GM18951 (cell line): ENCODE data around the gene BRI3.

Experiments
- POLR2A ChIP-seq: IDR thresholded peaks from 4 replicates; pipeline ENCODE4 v1.6.1; 2011; ENCODE audit warnings: mild to moderate bottlenecking; ENCODE audit not compliant: insufficient read length, insufficient read depth; ENCODE audit errors: extremely low read depth
- in situ Hi-C: fragments of 300-500 bp; cut with MboI; formaldehyde crosslinking; loops from one replicate; pipeline ENCODE4 v1.12.0; 2022; ENCODE audit warnings: low sequenced_read_pairs, mixed read lengths, inconsistent platforms; ENCODE audit not compliant: unreplicated experiment

BRI3 gene

GRCh38 chr7:98285157-98286092 lies 3.9 kb downstream of the BRI3 start:
- in situ Hi-C loops: no loop called here
- TF ChIP-seq POLR2A: no peak

DNA sequence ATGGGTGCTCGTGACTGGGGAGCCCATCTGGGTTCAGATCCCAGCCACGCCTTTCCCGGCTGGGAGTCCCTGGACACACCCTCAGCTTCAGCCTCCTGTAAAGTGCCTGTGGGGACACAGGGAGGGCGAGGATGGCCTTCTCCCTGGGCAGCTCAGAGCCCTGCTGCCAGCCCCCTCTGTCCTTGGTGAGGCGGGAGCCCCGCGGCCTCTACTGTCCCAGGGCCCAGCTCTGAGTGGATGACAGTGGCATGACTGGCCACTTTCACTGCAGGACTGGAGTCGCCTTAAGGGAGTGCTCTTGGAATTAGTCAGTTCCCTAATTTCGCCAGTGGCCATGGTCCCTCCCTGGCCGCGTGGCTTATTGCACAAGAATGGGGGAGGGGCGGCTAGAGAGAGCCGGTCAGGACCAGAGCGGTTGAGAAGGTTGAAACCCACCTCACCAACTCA lies 4.6 kb downstream of the BRI3 start:
- in situ Hi-C loops: no loop called here
- TF ChIP-seq POLR2A: no peak

- in situ Hi-C loops: no loop called here
- no peak for TF ChIP-seq POLR2A
These were observed 5.4 kb downstream of the BRI3 start for GRCh38 chr7:98286701-98287485.

- no peak for TF ChIP-seq POLR2A
- in situ Hi-C loops: no loop called here
These were observed 6.0 kb downstream of the BRI3 start for GRCh38 chr7:98287486-98287959.

- no peak for TF ChIP-seq POLR2A
- in situ Hi-C loops: no loop called here
These were observed 6.8 kb downstream of the BRI3 start for GRCh38 chr7:98288064-98288823.

DNA sequence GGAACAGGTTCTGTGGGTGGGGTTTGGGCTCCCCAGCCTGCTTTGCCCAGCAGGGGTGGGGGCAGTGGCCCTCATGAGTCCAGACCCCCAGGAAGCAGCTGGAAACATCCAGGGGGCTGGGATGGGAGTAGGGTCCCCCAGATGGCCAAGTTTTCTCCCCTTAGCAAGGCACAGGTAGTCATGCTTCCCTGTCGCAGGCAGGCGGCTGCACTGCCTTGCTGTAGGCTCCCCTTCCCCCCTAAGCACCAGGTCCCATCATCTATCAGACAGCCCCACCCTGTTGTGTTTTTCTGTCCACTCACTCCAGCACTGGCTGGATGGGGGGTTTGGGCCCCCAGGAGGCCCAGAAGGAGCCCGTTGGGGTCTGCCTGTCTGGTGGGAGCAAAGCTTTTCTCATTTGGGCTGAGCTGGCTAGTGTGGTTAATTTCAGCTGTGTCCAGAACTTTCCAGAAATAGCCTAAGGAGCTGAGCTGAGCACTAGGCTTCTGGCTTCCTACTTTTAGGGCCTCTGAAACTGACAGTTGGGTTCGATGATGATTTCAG lies 7.9 kb downstream of the BRI3 start:
- no peak for TF ChIP-seq POLR2A
- in situ Hi-C loops: no loop called here

- in situ Hi-C loops: no loop called here
- TF ChIP-seq POLR2A: no peak
These were observed 10.2 kb downstream of the BRI3 start for GRCh38 chr7:98291717-98292116.

GRCh38 chr7:98293265-98293664 lies 11.8 kb downstream of the BRI3 start:
- TF ChIP-seq POLR2A: no peak
- in situ Hi-C loops: no loop called here

DNA sequence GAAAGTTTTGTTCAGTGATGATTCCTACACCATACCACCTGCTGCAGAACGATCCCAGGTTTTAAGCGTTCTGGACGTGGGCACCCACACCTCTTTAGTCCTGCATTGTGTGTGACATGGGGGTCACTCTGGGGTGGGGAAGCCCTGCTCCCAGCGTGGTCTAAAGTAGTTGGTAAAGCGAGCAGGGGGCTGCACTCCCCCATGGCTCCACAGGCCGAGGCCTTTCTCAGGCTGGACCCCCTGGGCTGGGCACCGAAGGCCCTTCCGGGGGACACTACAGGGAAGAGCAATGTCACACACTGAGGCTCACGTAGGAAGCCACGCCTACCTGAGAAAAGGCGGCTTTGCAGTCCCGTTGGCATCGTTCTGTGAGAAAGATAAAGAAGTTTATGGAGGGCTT lies 12.3 kb downstream of the BRI3 start:
- TF ChIP-seq POLR2A: no peak
- in situ Hi-C loops: no loop called here

DNA sequence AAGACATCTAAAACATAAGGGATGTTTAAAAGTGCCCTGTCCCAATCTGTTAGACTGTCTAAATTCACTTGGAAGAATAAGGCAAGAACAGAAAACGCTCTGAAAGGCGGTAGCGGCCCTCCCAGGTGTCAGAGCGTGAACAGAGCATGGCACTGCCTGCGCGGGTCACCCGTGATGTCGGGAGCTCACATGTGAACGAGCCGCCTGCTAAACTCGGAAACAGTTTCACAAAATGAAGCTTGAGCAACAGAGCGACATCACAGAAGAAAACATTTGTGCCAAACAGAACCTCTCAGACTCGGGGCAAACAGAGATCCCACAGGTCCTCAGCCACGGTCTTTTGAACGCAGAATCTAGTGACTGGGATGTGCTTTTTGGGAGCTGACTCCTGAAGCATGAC lies 12.8 kb downstream of the BRI3 start:
- in situ Hi-C loops: no loop called here
- no peak for TF ChIP-seq POLR2A

- in situ Hi-C loops: no loop called here
- no peak for TF ChIP-seq POLR2A
These were observed 13.4 kb downstream of the BRI3 start for GRCh38 chr7:98294798-98295382.

GRCh38 chr7:98295467-98296192 lies 14.1 kb downstream of the BRI3 start:
- in situ Hi-C loops: no loop called here
- no peak for TF ChIP-seq POLR2A
